Rectal smooth muscle tissue (tissue), 1 donor: ENCODE results near the gene CD9.

Experiments used
- H3K27ac ChIP-seq: one replicate; pipeline ENCODE4 v1.7.0; 2013; ENCODE audit warnings: low read depth, low read length, inconsistent platforms
- H3K27me3 ChIP-seq: one replicate; pipeline ENCODE4 v1.7.0; 2013; ENCODE audit warnings: low read length; ENCODE audit not compliant: control insufficient read depth, insufficient read depth
- H3K36me3 ChIP-seq: one replicate; pipeline ENCODE4 v1.7.0; 2013; ENCODE audit warnings: low read length; ENCODE audit not compliant: control insufficient read depth, insufficient read depth
- H3K4me1 ChIP-seq: one replicate; pipeline ENCODE4 v1.7.0; 2013; ENCODE audit warnings: low read length; ENCODE audit not compliant: control insufficient read depth, insufficient read depth
- H3K4me3 ChIP-seq: one replicate; pipeline ENCODE4 v1.7.0; 2013; ENCODE audit warnings: low read length
- H3K9ac ChIP-seq: one replicate; pipeline ENCODE4 v1.7.0; 2013; ENCODE audit warnings: low read length

CD9 gene

DNA sequence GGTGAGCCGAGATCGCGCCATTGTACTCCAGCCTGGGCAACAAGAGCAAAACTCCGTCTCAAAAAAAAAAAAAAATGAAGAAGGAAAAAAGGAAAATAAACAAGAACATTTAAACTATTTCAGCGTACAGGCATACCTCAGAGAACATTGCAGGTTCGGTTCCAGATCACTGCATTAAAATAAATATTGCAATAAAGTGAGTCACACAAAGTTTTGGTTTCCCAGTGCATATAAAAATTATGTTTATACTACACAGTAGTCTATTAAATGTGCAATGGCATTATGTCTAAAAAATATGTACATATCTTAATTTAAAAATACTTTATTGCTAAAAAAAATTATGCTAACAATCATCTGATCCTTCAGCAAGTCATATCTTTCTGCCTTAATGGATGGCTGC is 56.8 kb downstream of the CD9 start:
- Histone ChIP-seq H3K4me1 (no peaks in the 10 kb centered on the region), H3K27me3 (no peaks in the 10 kb centered on the region)

DNA sequence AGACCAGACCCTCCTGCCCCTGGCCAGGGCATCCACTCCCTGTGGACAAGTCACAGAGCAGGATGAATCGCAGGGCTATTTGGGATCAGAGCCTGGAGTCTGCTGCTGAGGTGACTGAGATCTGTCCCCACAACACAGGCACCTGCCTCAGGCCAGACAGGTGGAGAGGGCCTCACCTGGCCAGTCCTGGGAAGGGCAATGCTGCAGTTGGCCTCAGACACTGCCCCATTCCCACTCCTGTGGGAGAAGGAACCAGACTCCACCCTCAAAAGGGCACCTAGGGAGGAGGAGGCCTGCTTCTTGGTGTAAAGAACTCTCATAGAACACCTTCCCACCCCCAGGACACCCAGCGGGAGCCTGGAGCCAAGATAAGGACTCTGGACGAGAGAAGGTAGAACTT is 62.0 kb downstream of the CD9 start:
- H3K4me1 ChIP-seq, result no peaks in the 10 kb centered on the region
- no peak overlapping the region for H3K27ac ChIP-seq
- no peaks in the 10 kb centered on the region for H3K36me3 ChIP-seq
- H3K4me3 ChIP-seq, result no peak overlapping the region
- no peaks in the 10 kb centered on the region for H3K27me3 ChIP-seq
- no peak overlapping the region for H3K9ac ChIP-seq

More for the DNA sequence above, 56.8 kb downstream of the CD9 start:
- Histone ChIP-seq H3K36me3 (no peaks in the 10 kb centered on the region), H3K4me3 (no peak overlapping the region), H3K9ac (no peak overlapping the region), H3K27ac (no peak overlapping the region)

DNA sequence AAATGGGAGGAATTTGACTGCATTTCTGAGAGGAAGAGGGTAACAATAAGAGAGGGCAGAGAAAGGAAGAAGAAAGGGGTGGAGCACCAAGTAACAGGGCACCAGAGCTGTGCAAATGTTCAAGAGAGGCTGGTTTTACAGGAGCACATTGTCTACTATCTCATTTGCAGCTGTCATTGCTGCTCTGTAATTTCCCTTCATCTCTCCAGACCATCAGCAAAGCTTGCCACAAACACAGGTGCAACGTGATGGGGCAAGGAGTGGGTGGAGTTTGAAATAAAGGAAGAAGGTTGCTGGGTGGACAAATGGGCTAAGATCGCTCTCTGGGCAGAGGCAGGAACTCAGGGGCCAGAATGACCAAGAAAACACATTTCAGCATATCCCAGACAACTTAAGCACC is 62.4 kb downstream of the CD9 start:
- no peak overlapping the region for H3K27ac ChIP-seq
- H3K4me1 ChIP-seq, result no peaks in the 10 kb centered on the region
- no peak overlapping the region for H3K4me3 ChIP-seq
- no peaks in the 10 kb centered on the region for H3K27me3 ChIP-seq
- no peaks in the 10 kb centered on the region for H3K36me3 ChIP-seq
- H3K9ac ChIP-seq, result no peak overlapping the region

GRCh38 chr12:6263931-6264330 is 63.7 kb downstream of the CD9 start:
- H3K27me3 ChIP-seq, result no peaks in the 10 kb centered on the region
- H3K27ac ChIP-seq, result no peak overlapping the region
- no peak overlapping the region for H3K4me3 ChIP-seq
- H3K36me3 ChIP-seq, result no peaks in the 10 kb centered on the region
- peaks cover 5% of the 10 kb centered on the region for H3K4me1 ChIP-seq
- H3K9ac ChIP-seq, result no peak overlapping the region

GRCh38 chr12:6264402-6265037 is 64.3 kb downstream of the CD9 start:
- Histone ChIP-seq H3K9ac (no peak overlapping the region), H3K27ac (no peak overlapping the region), H3K36me3 (no peaks in the 10 kb centered on the region), H3K4me1 (peaks cover 5% of the 10 kb centered on the region), H3K27me3 (no peaks in the 10 kb centered on the region), H3K4me3 (no peak overlapping the region)

DNA sequence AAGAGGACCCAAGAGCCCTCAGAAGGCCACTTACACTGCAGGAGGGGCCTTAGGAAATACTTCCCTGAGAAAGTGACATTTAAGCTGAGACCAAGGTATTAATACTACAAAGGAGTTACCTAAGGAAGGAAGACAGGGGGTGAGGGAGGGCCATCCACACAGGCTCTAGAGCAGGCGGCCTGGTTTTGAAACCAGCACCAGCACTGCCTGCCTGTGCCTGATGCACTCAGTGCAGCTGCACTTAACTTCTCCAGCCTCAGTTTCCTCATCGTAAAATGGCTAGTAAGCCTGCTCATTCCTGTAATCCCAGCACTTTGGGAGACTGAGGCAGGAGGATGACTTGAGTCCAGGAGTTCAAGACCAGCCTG is 64.8 kb downstream of the CD9 start:
- Histone ChIP-seq H3K27ac (no peak overlapping the region), H3K27me3 (no peaks in the 10 kb centered on the region)

GRCh38 chr12:6266541-6266966 is 66.4 kb downstream of the CD9 start:
- Histone ChIP-seq H3K36me3 (no peaks in the 10 kb centered on the region), H3K27me3 (no peaks in the 10 kb centered on the region), H3K9ac (no peak overlapping the region), H3K4me1 (peaks cover 5% of the 10 kb centered on the region), H3K27ac (no peak overlapping the region), H3K4me3 (no peak overlapping the region)

More for the DNA sequence above, 64.8 kb downstream of the CD9 start:
- H3K4me3 ChIP-seq, result no peak overlapping the region
- H3K36me3 ChIP-seq, result no peaks in the 10 kb centered on the region
- peaks cover 5% of the 10 kb centered on the region for H3K4me1 ChIP-seq
- H3K9ac ChIP-seq, result no peak overlapping the region

- Histone ChIP-seq H3K27me3 (no peaks in the 10 kb centered on the region), H3K4me1 (peaks cover 5% of the 10 kb centered on the region), H3K36me3 (no peaks in the 10 kb centered on the region), H3K9ac (no peak overlapping the region), H3K27ac (no peak overlapping the region), H3K4me3 (no peak overlapping the region)
These were observed 66.9 kb downstream of the CD9 start for GRCh38 chr12:6266971-6267721.

- no peak overlapping the region for H3K27ac ChIP-seq
- no peak overlapping the region for H3K9ac ChIP-seq
- no peaks in the 10 kb centered on the region for H3K27me3 ChIP-seq
- no peak overlapping the region for H3K4me3 ChIP-seq
- H3K4me1 ChIP-seq, result peaks cover 5% of the 10 kb centered on the region
- H3K36me3 ChIP-seq, result no peaks in the 10 kb centered on the region
These were observed 68.4 kb downstream of the CD9 start for GRCh38 chr12:6268484-6269157.

DNA sequence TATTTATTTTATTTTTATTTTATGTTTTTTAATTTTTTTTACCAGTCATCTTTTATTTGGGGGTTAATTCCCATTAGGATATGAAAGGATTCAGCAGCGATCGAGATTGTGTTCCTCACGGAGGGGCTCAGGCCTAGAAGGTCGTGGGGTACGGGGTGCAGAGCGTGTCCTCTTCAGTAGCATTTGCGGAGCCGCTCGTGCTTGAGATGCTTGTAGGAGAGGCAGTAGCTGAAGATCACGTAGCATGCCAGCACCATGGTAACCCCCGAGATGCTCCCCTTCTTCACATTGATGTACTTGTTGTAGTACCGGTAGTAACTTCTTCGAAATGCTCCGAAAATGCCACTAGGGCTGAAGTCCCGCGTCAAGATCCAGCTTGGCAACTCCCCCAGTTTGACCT is 69.8 kb downstream of the CD9 start:
- H3K4me1 ChIP-seq, result peaks cover 5% of the 10 kb centered on the region
- no peak overlapping the region for H3K27ac ChIP-seq
- H3K36me3 ChIP-seq, result no peaks in the 10 kb centered on the region
- H3K27me3 ChIP-seq, result no peaks in the 10 kb centered on the region
- no peak overlapping the region for H3K9ac ChIP-seq
- H3K4me3 ChIP-seq, result no peak overlapping the region

GRCh38 chr12:6271281-6271680 is 71.1 kb downstream of the CD9 start:
- Histone ChIP-seq H3K9ac (no peak overlapping the region), H3K27me3 (no peaks in the 10 kb centered on the region), H3K27ac (no peak overlapping the region), H3K36me3 (no peaks in the 10 kb centered on the region), H3K4me1 (peaks cover 5% of the 10 kb centered on the region), H3K4me3 (no peak overlapping the region)

DNA sequence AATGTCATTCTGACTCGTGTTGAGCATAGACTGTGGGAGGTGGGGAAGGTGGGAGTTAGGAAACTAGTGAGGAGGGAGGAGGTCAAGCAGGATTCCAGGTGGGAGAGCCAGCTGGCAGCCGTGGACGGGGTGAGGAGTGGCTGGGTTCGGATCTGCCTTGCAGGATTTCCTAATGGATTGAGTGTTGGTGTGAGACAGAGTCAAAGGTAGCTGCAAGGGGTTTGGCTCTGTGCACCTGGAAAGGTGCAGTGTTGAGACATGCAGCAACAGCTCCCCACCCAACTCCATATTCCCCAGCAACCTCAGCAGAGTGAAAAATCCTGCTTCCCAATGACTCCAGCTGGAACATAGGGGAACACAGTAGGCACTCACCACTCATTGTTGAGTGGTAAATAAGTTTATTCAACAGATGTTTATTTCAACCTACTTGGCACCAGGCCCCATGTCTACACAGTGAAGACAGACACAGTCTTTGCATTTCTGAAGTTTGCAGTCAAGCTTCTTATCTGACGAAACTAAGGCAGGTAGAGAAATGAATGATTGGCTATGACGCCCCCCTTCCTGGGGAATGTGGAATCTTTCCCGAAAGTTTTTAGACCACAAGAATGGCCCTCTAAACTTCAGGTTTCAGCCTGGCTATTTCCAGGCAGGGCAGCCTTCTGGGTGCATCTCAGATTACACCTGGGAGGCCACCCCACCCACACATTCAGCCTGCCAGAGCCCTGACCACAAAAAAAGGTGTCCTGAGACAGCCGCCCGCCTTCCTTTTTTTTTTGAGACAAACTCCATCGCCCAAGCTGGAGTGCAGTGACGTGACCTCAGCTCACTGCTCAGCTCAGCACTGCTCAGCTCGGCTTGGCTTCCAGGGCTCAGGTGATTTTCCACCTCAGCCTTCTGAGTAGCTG is 72.4 kb downstream of the CD9 start:
- no peaks in the 10 kb centered on the region for H3K36me3 ChIP-seq
- H3K4me1 ChIP-seq, result peaks cover 5% of the 10 kb centered on the region
- H3K27ac ChIP-seq, result no peak overlapping the region
- H3K27me3 ChIP-seq, result no peaks in the 10 kb centered on the region
- no peak overlapping the region for H3K9ac ChIP-seq
- H3K4me3 ChIP-seq, result no peak overlapping the region
